Osteocyte (in vitro differentiated cells): Measurements from ENCODE around the gene AMZ1. TPM values are rescaled to one million over a fixed set of nuclear protein-coding genes. Genes with fewer than 3 reads are reported as not detected.

Experiments used
- DNase-seq: peaks from one replicate; pipeline ENCODE4 v3.0.0; 2021; ENCODE audit warnings: mixed read lengths; ENCODE audit not compliant: unreplicated experiment; ENCODE audit errors: extremely low spot score
- H3K27ac Mint-ChIP-seq: one replicate; pipeline ENCODE4 v1.8.0; 2021; ENCODE audit warnings: mild to moderate bottlenecking, mixed read lengths; ENCODE audit not compliant: unreplicated experiment
- H3K27me3 Mint-ChIP-seq: one replicate; pipeline ENCODE4 v1.8.0; 2021; ENCODE audit warnings: mixed read lengths; ENCODE audit not compliant: unreplicated experiment
- H3K36me3 Mint-ChIP-seq: one replicate; pipeline ENCODE4 v1.8.0; 2021; ENCODE audit warnings: mixed read lengths; ENCODE audit not compliant: unreplicated experiment
- H3K4me1 Mint-ChIP-seq: one replicate; pipeline ENCODE4 v1.8.0; 2021; ENCODE audit warnings: mixed read lengths; ENCODE audit not compliant: unreplicated experiment
- H3K4me3 Mint-ChIP-seq: one replicate; pipeline ENCODE4 v1.8.0; 2021; ENCODE audit warnings: mild to moderate bottlenecking, moderate library complexity, mixed read lengths; ENCODE audit not compliant: unreplicated experiment
- H3K9me3 Mint-ChIP-seq: one replicate; pipeline ENCODE4 v1.8.0; 2021; ENCODE audit warnings: mixed read lengths; ENCODE audit not compliant: unreplicated experiment
- total RNA-seq: library from RNA; stranded (reverse); gene quantifications from 2 replicates; pipeline ENCODE4 v1.2.1, GENCODE V29; 2021
- TF ChIP-seq, protein P1 (sequence below): fragments of 200-600 bp; sonication (generic); IDR thresholded peaks from 2 replicates; pipeline ENCODE4 v1.5.0; 2021; ENCODE audit warnings: antibody characterized with exemption, mild to moderate bottlenecking, moderate library complexity

AMZ1 gene
- total RNA-seq, 1 donor from 2014 or later, result 5.8 TPM

DNA sequence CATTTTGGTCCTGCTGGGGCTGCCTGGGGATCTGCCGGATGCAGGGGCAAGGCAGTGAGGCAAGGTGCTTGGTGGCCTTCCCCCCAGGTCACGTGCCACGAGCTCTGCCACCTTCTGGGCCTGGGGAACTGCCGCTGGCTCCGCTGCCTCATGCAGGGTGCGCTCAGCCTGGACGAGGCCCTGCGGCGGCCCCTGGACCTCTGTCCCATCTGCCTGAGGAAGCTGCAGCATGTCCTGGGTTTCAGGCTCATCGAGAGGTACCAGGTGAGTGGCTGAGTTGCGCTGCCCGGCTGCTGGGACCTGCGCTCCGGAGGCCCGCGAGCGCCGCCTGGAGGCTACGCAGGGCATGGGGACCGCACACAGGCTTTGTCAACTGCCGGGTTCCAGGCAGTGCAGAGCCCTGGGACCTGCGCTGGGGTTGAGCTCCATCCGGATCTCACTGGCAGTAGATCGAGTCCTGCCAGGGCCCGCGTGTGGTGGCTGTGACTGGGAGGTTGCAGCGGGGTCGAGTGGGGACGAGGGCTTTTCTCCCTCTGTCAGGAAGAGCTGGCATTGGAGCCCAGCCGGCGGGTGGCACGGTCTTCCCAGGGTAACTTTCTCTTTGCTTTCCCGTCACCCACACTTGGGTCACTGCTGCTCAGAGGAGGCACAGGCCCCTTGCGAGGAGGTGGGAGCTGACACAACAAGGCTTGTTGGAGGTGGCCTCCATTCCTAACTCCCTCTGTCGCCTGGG lies 21.7 kb downstream of the AMZ1 start:
- H3K27ac Mint-ChIP-seq, result no peak overlapping the region
- H3K4me3 Mint-ChIP-seq, result no peak overlapping the region
- peaks cover 9% of the 10 kb centered on the region for H3K4me1 Mint-ChIP-seq
- H3K9me3 Mint-ChIP-seq, result no peaks in the 10 kb centered on the region
- no peak for DNase-seq
- H3K27me3 Mint-ChIP-seq, result no peaks in the 10 kb centered on the region
- H3K36me3 Mint-ChIP-seq, result peaks cover 11% of the 10 kb centered on the region
- TF ChIP-seq, protein P1, sequence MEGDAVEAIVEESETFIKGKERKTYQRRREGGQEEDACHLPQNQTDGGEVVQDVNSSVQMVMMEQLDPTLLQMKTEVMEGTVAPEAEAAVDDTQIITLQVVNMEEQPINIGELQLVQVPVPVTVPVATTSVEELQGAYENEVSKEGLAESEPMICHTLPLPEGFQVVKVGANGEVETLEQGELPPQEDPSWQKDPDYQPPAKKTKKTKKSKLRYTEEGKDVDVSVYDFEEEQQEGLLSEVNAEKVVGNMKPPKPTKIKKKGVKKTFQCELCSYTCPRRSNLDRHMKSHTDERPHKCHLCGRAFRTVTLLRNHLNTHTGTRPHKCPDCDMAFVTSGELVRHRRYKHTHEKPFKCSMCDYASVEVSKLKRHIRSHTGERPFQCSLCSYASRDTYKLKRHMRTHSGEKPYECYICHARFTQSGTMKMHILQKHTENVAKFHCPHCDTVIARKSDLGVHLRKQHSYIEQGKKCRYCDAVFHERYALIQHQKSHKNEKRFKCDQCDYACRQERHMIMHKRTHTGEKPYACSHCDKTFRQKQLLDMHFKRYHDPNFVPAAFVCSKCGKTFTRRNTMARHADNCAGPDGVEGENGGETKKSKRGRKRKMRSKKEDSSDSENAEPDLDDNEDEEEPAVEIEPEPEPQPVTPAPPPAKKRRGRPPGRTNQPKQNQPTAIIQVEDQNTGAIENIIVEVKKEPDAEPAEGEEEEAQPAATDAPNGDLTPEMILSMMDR, result peak; percentile 76

DNA sequence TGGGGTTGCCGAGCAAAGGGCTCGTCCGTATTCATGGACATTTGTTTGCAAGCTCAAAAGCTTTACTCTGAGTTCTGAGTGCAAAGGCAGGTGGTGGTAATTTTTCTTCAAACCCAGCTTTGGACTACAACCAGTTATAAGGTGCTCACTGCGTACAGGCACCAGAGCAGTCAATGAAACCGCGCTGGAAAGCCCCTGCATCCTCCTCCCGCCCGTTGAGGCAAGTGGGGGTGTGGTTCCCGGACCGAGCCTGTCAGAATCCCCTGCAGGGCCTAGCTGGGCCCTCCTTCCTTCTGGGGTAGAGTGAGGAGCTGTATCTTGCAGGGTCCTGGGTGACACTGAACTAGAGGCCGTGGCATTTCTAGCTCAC lies 22.3 kb downstream of the AMZ1 start:
- TF ChIP-seq, protein P1, result no peak

DNA sequence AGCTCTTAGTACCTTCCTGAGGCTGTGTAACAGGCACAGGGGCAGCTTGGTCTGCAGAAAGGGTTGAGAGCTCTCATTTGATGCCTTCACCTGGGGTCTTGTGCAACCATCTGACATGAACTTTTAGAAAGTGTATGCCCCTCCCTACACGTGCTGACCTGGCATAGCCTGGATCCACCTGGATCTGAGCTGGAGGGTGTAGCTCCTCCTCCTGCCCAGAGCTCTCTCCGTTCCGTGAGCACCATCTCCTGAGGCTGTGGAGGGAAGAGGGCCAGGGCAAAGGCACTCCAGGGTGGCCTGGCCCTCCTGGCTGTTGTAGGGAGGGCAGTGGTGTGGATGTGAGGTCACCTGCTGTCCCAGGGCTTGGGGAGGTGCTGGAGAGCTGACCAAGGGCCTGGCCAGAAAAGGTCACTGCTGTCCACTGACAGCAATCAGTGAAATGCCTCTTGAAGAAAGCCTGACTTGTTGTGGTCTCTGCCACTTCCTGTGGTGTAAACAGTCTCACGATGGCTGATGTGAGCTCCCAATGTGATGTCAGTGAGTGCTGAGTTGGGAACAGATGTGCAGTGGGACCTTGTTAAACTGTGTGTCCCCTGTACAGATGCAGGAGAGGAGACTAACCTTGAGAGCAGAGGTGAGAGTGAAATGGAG lies 23.0 kb downstream of the AMZ1 start:
- H3K4me1 Mint-ChIP-seq, result peaks cover 9% of the 10 kb centered on the region
- H3K36me3 Mint-ChIP-seq, result peaks cover 18% of the 10 kb centered on the region
- no peaks in the 10 kb centered on the region for H3K9me3 Mint-ChIP-seq
- H3K4me3 Mint-ChIP-seq, result no peak overlapping the region
- H3K27me3 Mint-ChIP-seq, result no peaks in the 10 kb centered on the region
- TF ChIP-seq, protein P1, result no peak
- DNase-seq, result no peak
- no peak overlapping the region for H3K27ac Mint-ChIP-seq

More for the DNA sequence above, 22.3 kb downstream of the AMZ1 start:
- Mint-ChIP-seq H3K4me1 (peaks cover 9% of the 10 kb centered on the region), H3K36me3 (peaks cover 14% of the 10 kb centered on the region), H3K4me3 (no peak overlapping the region), H3K9me3 (no peaks in the 10 kb centered on the region), H3K27me3 (no peaks in the 10 kb centered on the region), H3K27ac (no peak overlapping the region)
- no peak for DNase-seq

DNA sequence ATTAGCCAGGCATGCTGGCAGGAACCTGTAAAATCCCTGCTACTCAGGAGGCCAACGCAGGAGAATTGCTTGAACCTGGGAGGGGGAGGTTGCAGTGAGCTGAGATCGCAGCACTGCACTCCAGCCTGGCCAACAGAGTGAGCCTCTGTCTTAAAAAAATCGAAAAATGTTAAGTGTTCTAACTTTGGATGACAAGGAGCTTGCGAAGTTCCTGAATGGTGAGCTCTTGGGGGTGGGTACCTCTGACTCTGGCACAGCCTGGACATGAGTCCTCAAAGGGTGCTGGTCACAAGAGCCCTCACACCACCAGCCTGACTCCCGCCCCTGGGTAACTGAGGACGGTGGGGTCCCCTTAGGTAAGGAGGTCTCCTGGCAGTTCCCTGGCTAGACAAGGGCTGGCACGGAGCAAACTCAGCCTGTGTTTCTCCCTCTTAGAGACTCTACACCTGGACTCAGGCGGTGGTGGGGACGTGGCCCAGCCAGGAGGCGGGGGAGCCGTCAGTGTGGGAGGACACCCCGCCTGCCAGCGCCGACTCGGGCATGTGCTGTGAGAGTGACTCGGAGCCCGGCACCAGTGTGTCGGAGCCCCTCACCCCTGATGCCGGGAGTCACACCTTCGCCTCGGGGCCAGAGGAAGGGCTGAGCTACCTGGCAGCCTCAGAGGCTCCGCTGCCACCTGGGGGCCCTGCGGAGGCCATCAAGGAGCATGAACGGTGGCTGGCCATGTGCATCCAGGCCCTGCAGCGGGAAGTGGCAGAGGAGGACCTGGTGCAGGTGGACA lies 24.1 kb downstream of the AMZ1 start:
- Mint-ChIP-seq H3K36me3 (peaks cover 22% of the 10 kb centered on the region), H3K9me3 (no peaks in the 10 kb centered on the region), H3K4me1 (peaks cover 11% of the 10 kb centered on the region), H3K4me3 (no peak overlapping the region), H3K27me3 (no peaks in the 10 kb centered on the region), H3K27ac (no peak overlapping the region)
- DNase-seq, result no peak
- TF ChIP-seq, protein P1, result no peak

DNA sequence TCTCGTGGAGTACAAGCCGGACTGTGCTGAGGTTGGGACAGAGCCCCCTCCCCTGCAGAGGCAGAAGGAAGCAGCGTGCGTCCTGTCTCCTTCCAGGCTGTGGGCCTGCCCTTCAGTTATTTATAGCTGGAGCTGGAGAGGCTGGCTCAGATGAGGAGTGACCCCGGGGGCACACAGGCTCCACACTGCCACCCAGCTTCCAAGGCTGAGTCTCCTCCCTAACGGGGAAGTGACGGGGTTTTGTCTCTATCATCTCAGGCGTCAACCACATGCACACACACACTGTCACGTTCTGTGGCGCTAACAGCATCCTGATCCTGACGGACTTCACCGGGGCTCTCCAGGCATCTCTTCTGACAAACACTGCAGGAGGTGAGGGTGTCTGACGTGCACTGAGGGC lies 25.4 kb downstream of the AMZ1 start:
- Mint-ChIP-seq H3K4me3 (no peak overlapping the region), H3K4me1 (peaks cover 11% of the 10 kb centered on the region), H3K27ac (peak overlapping the region; percentile 64), H3K27me3 (no peaks in the 10 kb centered on the region), H3K9me3 (no peaks in the 10 kb centered on the region), H3K36me3 (peaks cover 28% of the 10 kb centered on the region)
- no peak for DNase-seq
- TF ChIP-seq, protein P1, result peak; percentile 45
